Kidney (tissue), 14 donors: Measurements from ENCODE around the gene HRH1. TPM values are rescaled to one million over a fixed set of nuclear protein-coding genes. Genes with fewer than 3 reads are reported as not detected.

Experiments
- DNase-seq, 5 donors: peaks; one replicate each; pipeline ENCODE4 v3.0.0-alpha.2; 2013 to 2020
- FAIRE-seq: peaks from 2 replicates; lab custom pipeline; 2012; peaks lifted over from hg19 to GRCh38; lab: Jason Lieb, UNC
- H3K27ac ChIP-seq, 2 donors: one replicate each; pipeline ENCODE4 v1.7.0; 2013; ENCODE audit warnings: low read depth in 2 of 2, low read length in 2 of 2, inconsistent platforms in 1 of 2
- H3K27me3 ChIP-seq: one replicate; pipeline ENCODE4 v1.7.1; 2013; ENCODE audit warnings: low read length, inconsistent platforms; ENCODE audit not compliant: control insufficient read depth, insufficient read depth
- H3K36me3 ChIP-seq, 3 donors: one replicate each; pipeline versions ENCODE4 v1.7.0 to v1.7.1; 2013; ENCODE audit warnings: low read length in 3 of 3, control low read depth in 1 of 3, inconsistent platforms in 1 of 3; ENCODE audit not compliant: insufficient read depth in 3 of 3, control insufficient read depth in 2 of 3
- H3K4me1 ChIP-seq, 3 donors: one replicate each; pipeline versions ENCODE4 v1.7.0 to v1.7.1; 2013; ENCODE audit warnings: low read length in 3 of 3, inconsistent platforms in 1 of 3, low read depth in 1 of 3; ENCODE audit not compliant: control insufficient read depth in 2 of 3, insufficient read depth in 2 of 3
- H3K4me3 ChIP-seq, 3 donors: one replicate each; pipeline versions ENCODE4 v1.7.0 to v1.8.1; 2013; ENCODE audit warnings: low read length in 3 of 3, control low read depth in 1 of 3, inconsistent platforms in 1 of 3
- H3K9ac ChIP-seq, 3 donors: one replicate each; pipeline versions ENCODE4 v1.7.0 to v1.7.1; 2013; ENCODE audit warnings: low read length in 3 of 3, control low read depth in 1 of 3, inconsistent platforms in 1 of 3
- H3K9me3 ChIP-seq, 3 donors: one replicate each; pipeline versions ENCODE4 v1.7.0 to v1.7.1; 2013; ENCODE audit warnings: low read length in 3 of 3, control low read depth in 1 of 3, inconsistent platforms in 1 of 3; ENCODE audit not compliant: control insufficient read depth in 2 of 3, insufficient read depth in 1 of 3
- intact Hi-C: fragments of 100-400 bp; cut with DNase I; formaldehyde crosslinking; loops from one replicate; pipeline ENCODE4 v1.11.1; 2022
- polyA plus RNA-seq: library from polyadenylated mRNA; stranded (reverse); fragments of 350-450 nt; fragmentation: Illumina TruSeq; extraction: RNeasy Lipid Tissue Mini Kit (QIAGEN cat#74804); gene quantifications from one replicate; pipeline ENCODE4 v1.2.3, GENCODE V29; 2014; ENCODE audit warnings: low read depth, low replicate concordance; ENCODE audit not compliant: insufficient read depth
- total RNA-seq: library from RNA; stranded (reverse); fragmentation: NEBNext Ultra II Directional; extraction: Animal tissue kit (Norgen Biotek cat#: 25700); gene quantifications from one replicate; pipeline ENCODE4 v1.2.1, GENCODE V29; 2021
- TF ChIP-seq, protein P1 (sequence below): IDR thresholded peaks from 3 replicates; pipeline ENCODE4 v1.5.1; 2012; ENCODE audit warnings: mild to moderate bottlenecking, moderate library complexity, borderline replicate concordance; ENCODE audit not compliant: insufficient read depth; ENCODE audit errors: extremely low read depth
- donor health status: control.
- donor health status: control.
- donor health status: control.
- donor health status: control.
- donor health status: control.
- donor health status: DM: yes; HTN: yes; CAD: no.
- donor health status: Normal renal cell carcinoma (clear cell type).

The HRH1 gene
- total and polyA plus RNA-seq, 2 donors from 2014 or later = 1.9 to 32.3 TPM

DNA sequence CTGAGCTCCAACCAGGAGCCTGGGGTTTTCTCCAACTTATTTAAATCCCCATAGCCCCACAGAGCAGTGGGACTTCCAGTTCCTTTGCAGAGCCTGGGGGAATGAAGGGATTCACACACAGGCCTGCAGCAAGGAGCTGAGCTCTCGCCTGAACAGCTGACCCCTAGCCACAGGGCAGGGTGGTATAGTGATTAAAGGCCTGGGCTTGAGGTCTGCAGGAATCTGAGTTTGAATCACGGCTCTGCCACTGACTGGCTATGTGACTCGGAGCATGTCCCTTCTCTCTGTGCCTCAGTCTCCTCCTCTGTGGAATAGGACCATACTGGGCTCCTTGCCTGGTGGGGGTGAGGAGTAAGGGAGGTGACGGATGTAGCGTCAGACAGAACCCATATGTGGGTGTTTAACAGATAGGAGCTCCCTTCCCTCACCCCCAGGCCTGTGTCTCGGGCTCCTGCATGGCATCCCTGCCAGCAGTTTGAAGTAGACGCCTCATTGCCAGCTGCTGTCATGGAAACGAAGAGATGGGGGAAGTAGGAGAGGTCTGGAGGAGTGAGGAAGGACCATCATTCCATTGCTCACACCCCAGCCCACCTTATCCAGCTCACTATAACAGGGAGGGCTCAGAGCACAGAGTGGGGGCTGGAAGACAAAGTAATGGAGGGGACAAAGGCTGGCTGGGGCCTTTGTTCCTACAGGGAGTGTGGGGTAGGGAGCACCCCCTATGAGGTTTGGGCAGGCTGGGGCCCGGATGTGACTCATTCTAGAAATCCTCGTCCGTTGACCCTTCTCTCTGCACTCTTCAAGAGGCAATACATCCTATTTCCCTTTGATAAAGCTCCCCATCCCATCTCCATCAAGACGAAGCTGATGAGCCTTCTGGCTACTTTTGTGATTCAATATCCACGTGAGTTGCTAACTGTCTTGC lies 14.8 kb downstream of the HRH1 start:
- TF ChIP-seq, protein P1, sequence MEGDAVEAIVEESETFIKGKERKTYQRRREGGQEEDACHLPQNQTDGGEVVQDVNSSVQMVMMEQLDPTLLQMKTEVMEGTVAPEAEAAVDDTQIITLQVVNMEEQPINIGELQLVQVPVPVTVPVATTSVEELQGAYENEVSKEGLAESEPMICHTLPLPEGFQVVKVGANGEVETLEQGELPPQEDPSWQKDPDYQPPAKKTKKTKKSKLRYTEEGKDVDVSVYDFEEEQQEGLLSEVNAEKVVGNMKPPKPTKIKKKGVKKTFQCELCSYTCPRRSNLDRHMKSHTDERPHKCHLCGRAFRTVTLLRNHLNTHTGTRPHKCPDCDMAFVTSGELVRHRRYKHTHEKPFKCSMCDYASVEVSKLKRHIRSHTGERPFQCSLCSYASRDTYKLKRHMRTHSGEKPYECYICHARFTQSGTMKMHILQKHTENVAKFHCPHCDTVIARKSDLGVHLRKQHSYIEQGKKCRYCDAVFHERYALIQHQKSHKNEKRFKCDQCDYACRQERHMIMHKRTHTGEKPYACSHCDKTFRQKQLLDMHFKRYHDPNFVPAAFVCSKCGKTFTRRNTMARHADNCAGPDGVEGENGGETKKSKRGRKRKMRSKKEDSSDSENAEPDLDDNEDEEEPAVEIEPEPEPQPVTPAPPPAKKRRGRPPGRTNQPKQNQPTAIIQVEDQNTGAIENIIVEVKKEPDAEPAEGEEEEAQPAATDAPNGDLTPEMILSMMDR = no peak
- no peaks in the 10 kb centered on the region for H3K9me3 ChIP-seq
- H3K36me3 ChIP-seq = no peaks in the 10 kb centered on the region
- no peak overlapping the region for H3K9ac ChIP-seq
- no peak overlapping the region for H3K27ac ChIP-seq
- no peak for FAIRE-seq
- intact Hi-C loops = no loop called here
- H3K4me1 ChIP-seq = peaks cover 0 to 6% (median 0%) of the 10 kb centered on the region in 3 donors
- no peaks in the 10 kb centered on the region for H3K27me3 ChIP-seq
- no peak for DNase-seq
- H3K4me3 ChIP-seq = no peak overlapping the region

DNA sequence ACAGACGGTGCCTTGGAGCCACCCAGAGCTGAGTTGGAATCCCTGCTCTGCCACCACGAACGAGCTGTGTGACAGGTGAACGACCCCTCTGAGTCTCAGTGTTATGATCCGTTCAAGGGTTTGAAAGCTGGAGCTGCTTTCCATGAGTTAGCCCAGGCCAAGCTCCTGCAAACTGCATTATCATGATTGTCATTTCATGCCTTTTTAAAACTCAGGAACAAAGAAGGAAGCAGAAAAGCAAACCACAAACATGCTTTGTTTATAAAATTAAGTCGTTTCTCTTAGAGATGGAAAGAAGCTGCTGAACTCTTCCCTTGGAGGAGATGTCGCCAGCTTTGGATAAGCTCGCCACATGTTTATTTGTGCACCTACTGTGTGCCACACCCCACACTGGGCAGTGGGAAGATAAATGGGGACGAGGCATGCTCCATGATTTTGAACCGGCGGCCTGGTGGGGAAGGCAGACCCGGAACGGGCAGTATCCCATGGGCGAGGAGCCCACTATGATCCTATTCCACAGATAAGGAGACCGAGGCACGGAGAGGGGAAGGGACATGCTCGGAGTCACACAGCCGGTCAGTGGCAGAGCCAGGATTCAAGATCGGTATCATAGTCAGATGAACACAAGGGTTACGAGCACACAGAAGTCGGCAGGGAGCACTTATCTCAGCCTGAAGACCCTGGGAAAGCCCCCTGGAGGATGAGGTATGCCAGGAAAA lies 15.9 kb downstream of the HRH1 start:
- TF ChIP-seq, protein P1 = no peak
- FAIRE-seq (no peak), DNase-seq (no peak)
- Histone ChIP-seq H3K27me3 (no peaks in the 10 kb centered on the region), H3K27ac (no peak overlapping the region), H3K36me3 (no peaks in the 10 kb centered on the region), H3K9ac (no peak overlapping the region), H3K4me3 (no peak overlapping the region), H3K9me3 (no peaks in the 10 kb centered on the region), H3K4me1 (no peaks in the 10 kb centered on the region)
- intact Hi-C loops = no loop called here

DNA sequence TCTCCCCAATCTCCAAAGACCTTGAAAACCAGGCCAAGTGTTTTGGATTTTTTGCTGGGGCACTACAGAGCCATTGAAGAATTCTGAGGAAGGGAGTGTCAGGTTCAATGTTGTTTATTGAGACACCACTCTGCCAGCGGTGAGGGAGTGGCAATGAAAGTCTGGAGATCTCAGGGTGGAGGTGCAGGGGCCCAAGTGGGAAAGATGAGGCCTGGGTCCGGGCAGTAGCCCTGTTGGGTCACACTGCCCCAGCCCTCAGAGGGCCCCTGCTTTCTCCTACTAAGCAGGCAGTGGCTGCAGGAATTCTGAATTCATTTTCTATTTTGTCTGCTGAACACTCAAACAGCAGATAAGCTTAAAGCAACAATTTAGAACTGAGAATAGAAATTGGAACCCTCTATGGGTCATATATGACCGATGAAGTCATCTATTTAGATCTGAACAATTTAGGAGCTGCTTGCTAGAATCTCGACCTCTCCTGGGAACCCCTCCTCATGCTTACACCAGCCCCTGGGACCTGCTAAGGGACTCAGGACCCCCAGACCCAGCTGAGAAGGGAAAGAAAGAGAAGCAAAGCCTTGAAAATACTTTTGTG lies 17.9 kb downstream of the HRH1 start:
- TF ChIP-seq, protein P1 = no peak
- no peak for FAIRE-seq
- DNase-seq = no peak
- H3K9me3 ChIP-seq = no peaks in the 10 kb centered on the region
- H3K27me3 ChIP-seq = no peaks in the 10 kb centered on the region
- no peak overlapping the region for H3K9ac ChIP-seq
- intact Hi-C loops = no loop called here
- no peak overlapping the region for H3K4me3 ChIP-seq
- H3K27ac ChIP-seq = no peak overlapping the region
- H3K4me1 ChIP-seq = no peaks in the 10 kb centered on the region
- H3K36me3 ChIP-seq = no peaks in the 10 kb centered on the region
